IPS-18a (cell line): Measurements from ENCODE around the gene AP1S1.
"Not testable (repeated sequence)": the region's sequence is repeated elsewhere in the genome, so short reads cannot be mapped to it uniquely, and the experiment has no call there.

Experiments
- H3K27ac ChIP-seq: one replicate; pipeline ENCODE4 v1.5.1; 2013; ENCODE audit warnings: low read length
- H3K27me3 ChIP-seq: one replicate; pipeline ENCODE4 v1.6.1; 2013; ENCODE audit warnings: mild to moderate bottlenecking, low read length; ENCODE audit not compliant: control insufficient read depth, insufficient read depth
- H3K36me3 ChIP-seq: one replicate; pipeline ENCODE4 v1.6.1; 2013; ENCODE audit warnings: low read depth, low read length; ENCODE audit not compliant: control insufficient read depth
- H3K4me1 ChIP-seq: one replicate; pipeline ENCODE4 v1.6.1; 2013; ENCODE audit warnings: low read depth, low read length; ENCODE audit not compliant: control insufficient read depth
- H3K4me3 ChIP-seq: one replicate; pipeline ENCODE4 v1.5.1; 2013; ENCODE audit warnings: low read length
- H3K9ac ChIP-seq: one replicate; pipeline ENCODE4 v1.6.1; 2013; ENCODE audit warnings: mild to moderate bottlenecking, low read length, moderate library complexity
- H3K9me3 ChIP-seq: one replicate; pipeline ENCODE4 v1.6.1; 2013; ENCODE audit warnings: low read depth, low read length; ENCODE audit not compliant: control insufficient read depth

The AP1S1 gene

GRCh38 chr7:101153969-101154692, at the start of gene AP1S1:
TSS of gene AP1S1 (plus strand) at chr7:101154476. CDS start at chr7:101154515, 39 bp downstream.
- Histone ChIP-seq H3K36me3 (no peaks in the 10 kb centered on the region), H3K27ac (no peak within 1 kb of the TSS), H3K9me3 (no peaks in the 10 kb centered on the region), H3K4me3 (peak within 1 kb of the TSS; percentile 82), H3K4me1 (peaks cover 13% of the 10 kb centered on the region), H3K27me3 (peaks cover 8% of the 10 kb centered on the region), H3K9ac (peak within 1 kb of the TSS; percentile 64)

- Histone ChIP-seq H3K36me3 (no peaks in the 10 kb centered on the region), H3K27ac (no peak overlapping the region), H3K9me3 (no peaks in the 10 kb centered on the region), H3K27me3 (no peaks in the 10 kb centered on the region), H3K9ac (no peak overlapping the region), H3K4me1 (peaks cover 9% of the 10 kb centered on the region), H3K4me3 (no peak overlapping the region)
Observed at GRCh38 chr7:101104799-101105198, 49.5 kb upstream of the AP1S1 start.

- H3K9me3 ChIP-seq, H3K27me3 ChIP-seq, H3K36me3 ChIP-seq, H3K4me1 ChIP-seq, H3K9ac ChIP-seq, H3K4me3 ChIP-seq, H3K27ac ChIP-seq: not testable (repeated sequence)
Observed at GRCh38 chr7:101105248-101105647, 49.0 kb upstream of the AP1S1 start.

GRCh38 chr7:101106386-101106785, 47.9 kb upstream of the AP1S1 start:
- Histone ChIP-seq H3K36me3 (no peaks in the 10 kb centered on the region), H3K9ac (no peak overlapping the region), H3K27ac (no peak overlapping the region), H3K27me3 (no peaks in the 10 kb centered on the region), H3K4me3 (no peak overlapping the region), H3K9me3 (no peaks in the 10 kb centered on the region), H3K4me1 (no peaks in the 10 kb centered on the region)

- H3K27me3 ChIP-seq, result no peaks in the 10 kb centered on the region
- H3K27ac ChIP-seq, result no peak overlapping the region
- H3K4me1 ChIP-seq, result no peaks in the 10 kb centered on the region
- H3K9me3 ChIP-seq, result no peaks in the 10 kb centered on the region
- no peaks in the 10 kb centered on the region for H3K36me3 ChIP-seq
- no peak overlapping the region for H3K4me3 ChIP-seq
- no peak overlapping the region for H3K9ac ChIP-seq
Observed at GRCh38 chr7:101108330-101108857, 45.9 kb upstream of the AP1S1 start.

- H3K27me3 ChIP-seq, result no peaks in the 10 kb centered on the region
- H3K4me1 ChIP-seq, result no peaks in the 10 kb centered on the region
- no peaks in the 10 kb centered on the region for H3K9me3 ChIP-seq
- no peak overlapping the region for H3K27ac ChIP-seq
- H3K4me3 ChIP-seq, result no peak overlapping the region
- H3K9ac ChIP-seq, result no peak overlapping the region
- H3K36me3 ChIP-seq, result no peaks in the 10 kb centered on the region
Observed at GRCh38 chr7:101108961-101109360, 45.3 kb upstream of the AP1S1 start.

DNA sequence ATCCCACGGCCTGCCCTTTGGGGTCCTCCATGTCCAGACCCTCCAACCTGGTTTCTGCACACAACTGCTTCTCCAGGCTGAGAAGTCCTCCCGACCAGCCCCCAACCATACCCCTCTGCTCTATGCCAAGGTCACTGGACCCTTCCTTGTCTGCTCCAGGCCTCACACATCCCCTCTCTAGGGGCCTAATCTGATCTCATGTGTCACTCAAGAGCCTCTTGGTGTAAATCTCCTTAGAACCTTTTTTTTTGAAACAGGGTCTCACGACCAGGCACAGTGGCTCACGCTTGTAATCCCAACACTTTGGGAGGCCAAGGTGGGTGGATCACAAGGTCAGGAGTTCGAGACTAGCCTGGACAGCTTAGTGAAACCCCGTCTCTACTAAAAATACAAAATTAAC, 44.9 kb upstream of the AP1S1 start:
- Histone ChIP-seq H3K4me3 (no peak overlapping the region), H3K9me3 (no peaks in the 10 kb centered on the region), H3K9ac (no peak overlapping the region), H3K36me3 (no peaks in the 10 kb centered on the region), H3K4me1 (no peaks in the 10 kb centered on the region), H3K27me3 (no peaks in the 10 kb centered on the region), H3K27ac (no peak overlapping the region)

DNA sequence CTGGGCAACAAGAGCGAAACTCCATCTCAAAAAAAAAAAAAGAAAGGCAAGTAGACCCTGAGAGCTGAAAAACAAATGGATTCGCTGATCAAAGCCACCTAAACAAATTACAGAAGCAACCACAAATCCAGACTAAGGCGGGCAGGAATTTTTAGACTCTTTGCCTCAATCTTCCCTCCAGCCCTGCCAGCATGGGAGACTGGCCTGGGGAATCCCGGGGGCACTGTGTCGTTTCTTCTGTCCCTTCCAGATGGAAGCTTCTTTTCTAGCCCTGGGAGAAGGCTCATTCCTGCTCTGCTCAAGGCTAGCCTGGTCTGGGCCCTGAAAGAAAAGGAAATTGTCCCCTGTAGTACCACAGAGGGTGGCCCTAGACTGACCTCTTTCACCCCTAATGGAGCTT, 43.0 kb upstream of the AP1S1 start:
- no peak overlapping the region for H3K9ac ChIP-seq
- H3K9me3 ChIP-seq, result no peaks in the 10 kb centered on the region
- no peaks in the 10 kb centered on the region for H3K4me1 ChIP-seq
- no peak overlapping the region for H3K4me3 ChIP-seq
- no peaks in the 10 kb centered on the region for H3K36me3 ChIP-seq
- no peak overlapping the region for H3K27ac ChIP-seq
- H3K27me3 ChIP-seq, result no peaks in the 10 kb centered on the region

GRCh38 chr7:101112233-101112632, 42.0 kb upstream of the AP1S1 start:
- Histone ChIP-seq H3K27ac (no peak overlapping the region), H3K36me3 (no peaks in the 10 kb centered on the region), H3K27me3 (no peaks in the 10 kb centered on the region), H3K9ac (no peak overlapping the region), H3K9me3 (no peaks in the 10 kb centered on the region), H3K4me3 (no peak overlapping the region), H3K4me1 (no peaks in the 10 kb centered on the region)

GRCh38 chr7:101113140-101113539, 41.1 kb upstream of the AP1S1 start:
- not testable (repeated sequence) for H3K9me3 ChIP-seq, H3K9ac ChIP-seq, H3K27ac ChIP-seq, H3K4me3 ChIP-seq, H3K27me3 ChIP-seq, H3K4me1 ChIP-seq, H3K36me3 ChIP-seq

GRCh38 chr7:101113836-101114235, 40.4 kb upstream of the AP1S1 start:
- Histone ChIP-seq H3K27ac (no peak overlapping the region), H3K27me3 (no peaks in the 10 kb centered on the region), H3K9ac (no peak overlapping the region), H3K4me1 (no peaks in the 10 kb centered on the region), H3K9me3 (no peaks in the 10 kb centered on the region), H3K36me3 (no peaks in the 10 kb centered on the region), H3K4me3 (no peak overlapping the region)

DNA sequence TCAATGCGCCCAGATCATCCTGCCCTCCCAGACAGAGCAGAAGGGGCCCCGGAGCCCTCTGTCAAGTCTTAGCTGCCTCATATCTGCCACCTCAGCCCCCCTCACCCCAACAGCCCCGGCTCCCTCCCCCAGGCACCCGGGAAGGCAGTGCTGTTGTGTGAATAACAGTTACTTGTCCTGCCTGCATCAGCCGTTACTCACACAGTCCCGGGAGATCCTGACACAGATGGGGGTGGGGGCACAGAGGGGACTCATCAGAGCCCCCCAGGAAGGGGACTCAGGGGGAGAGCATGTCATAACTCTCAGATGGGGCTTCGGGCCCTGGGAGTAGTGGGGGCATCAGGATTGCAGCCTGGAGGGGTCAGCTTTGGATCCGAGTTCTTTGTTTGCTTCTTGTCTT, 39.8 kb upstream of the AP1S1 start:
- H3K4me1 ChIP-seq, result no peaks in the 10 kb centered on the region
- no peak overlapping the region for H3K4me3 ChIP-seq
- no peaks in the 10 kb centered on the region for H3K9me3 ChIP-seq
- H3K27me3 ChIP-seq, result no peaks in the 10 kb centered on the region
- no peak overlapping the region for H3K9ac ChIP-seq
- H3K36me3 ChIP-seq, result no peaks in the 10 kb centered on the region
- H3K27ac ChIP-seq, result no peak overlapping the region
